ENCODE results near the gene PHPT1. TPM values are rescaled to one million over a fixed set of nuclear protein-coding genes. Genes with fewer than 3 reads are reported as not detected.
A peak's percentile ranks its signal among the peaks of the same experiment; 100 is the strongest.

Gene PHPT1
- total and polyA plus RNA-seq, 2 donors from 2014 or later, result 108 to 283 TPM

DNA sequence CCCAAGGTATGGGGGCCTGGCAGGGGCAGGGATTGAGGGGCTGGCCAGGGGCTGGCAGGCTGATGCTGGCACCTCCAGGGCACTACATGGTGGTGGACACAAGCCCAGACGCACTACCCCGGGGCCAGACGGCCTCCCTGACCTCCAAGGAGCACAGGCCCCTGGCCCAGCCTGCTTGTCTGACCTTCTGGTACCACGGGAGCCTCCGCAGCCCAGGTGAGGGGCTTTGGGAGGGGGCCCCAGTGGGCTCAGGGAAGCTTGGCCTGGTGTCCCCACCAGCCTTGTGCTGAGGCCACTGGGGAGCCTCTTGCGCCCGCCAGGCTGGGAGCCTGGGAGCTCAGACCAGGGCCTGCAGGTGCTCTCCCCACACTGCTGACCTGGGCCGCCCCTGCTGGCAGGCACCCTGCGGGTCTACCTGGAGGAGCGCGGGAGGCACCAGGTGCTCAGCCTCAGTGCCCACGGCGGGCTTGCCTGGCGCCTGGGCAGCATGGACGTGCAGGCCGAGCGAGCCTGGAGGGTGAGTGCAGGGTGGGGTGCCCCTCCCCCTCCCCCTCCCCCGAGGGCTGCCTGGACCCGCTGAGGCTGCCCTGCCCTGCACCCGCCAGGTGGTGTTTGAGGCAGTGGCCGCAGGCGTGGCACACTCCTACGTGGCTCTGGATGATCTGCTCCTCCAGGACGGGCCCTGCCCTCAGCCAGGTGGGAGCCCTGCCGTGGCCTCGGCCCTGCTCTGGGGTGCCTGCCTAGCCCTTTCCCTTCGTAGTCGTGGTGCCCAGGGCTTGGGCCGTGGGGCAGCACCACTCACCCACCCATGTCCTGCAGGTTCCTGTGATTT lies 8.6 kb downstream of the PHPT1 start:
- no peak overlapping the region for H3K27ac ChIP-seq (ENCODE audit: low read depth in 2 of 2, low read length in 2 of 2)
- FAIRE-seq, result no peak
- H3K9ac ChIP-seq (ENCODE audit: low read length in 3 of 3), result no peak overlapping the region
- no peaks in the 10 kb centered on the region for H3K27me3 ChIP-seq (ENCODE audit: control insufficient read depth, insufficient read depth, low read length)
- TF ChIP-seq CTCF (IDR thresholded peaks at IDR 0.05; ENCODE audit: borderline replicate concordance, extremely low read depth, insufficient read depth), result no peak
- DNase-seq, result peak in 2 of 5 donors; percentile 66 to 82
- intact Hi-C loops (cut with DNase I), result no loop called here
- no peaks in the 10 kb centered on the region for H3K9me3 ChIP-seq (ENCODE audit: control insufficient read depth in 2 of 3, insufficient read depth in 1 of 3, low read length in 3 of 3)
- H3K36me3 ChIP-seq (ENCODE audit: control insufficient read depth in 2 of 3, insufficient read depth in 3 of 3, low read length in 3 of 3), result peaks cover 0 to 9% (median 3%) of the 10 kb centered on the region in 3 donors
- peaks cover 0 to 14% (median 7%) of the 10 kb centered on the region in 3 donors for H3K4me1 ChIP-seq (ENCODE audit: control insufficient read depth in 2 of 3, insufficient read depth in 2 of 3, low read depth in 1 of 3, low read length in 3 of 3)
- H3K4me3 ChIP-seq (ENCODE audit: low read length in 3 of 3), result no peak overlapping the region

DNA sequence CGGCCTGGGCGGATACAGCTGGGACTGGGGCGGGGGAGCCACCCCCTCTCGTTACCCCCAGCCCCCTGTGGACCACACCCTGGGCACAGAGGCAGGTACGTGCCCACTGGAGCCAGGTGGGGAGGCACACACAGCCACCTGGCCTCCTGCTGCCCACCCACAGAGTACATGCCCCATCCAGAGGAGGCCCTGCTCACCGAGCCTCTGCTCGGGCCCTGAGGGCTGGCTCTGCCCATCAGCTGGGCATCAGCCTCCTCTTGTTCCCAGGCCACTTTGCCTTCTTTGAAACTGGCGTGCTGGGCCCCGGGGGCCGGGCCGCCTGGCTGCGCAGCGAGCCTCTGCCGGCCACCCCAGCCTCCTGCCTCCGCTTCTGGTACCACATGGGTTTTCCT lies 9.2 kb downstream of the PHPT1 start:
- FAIRE-seq (no peak), DNase-seq (peak in 1 of 5 donors; percentile 43)
- Histone ChIP-seq H3K27me3 (ENCODE audit: control insufficient read depth, insufficient read depth, low read length) (no peaks in the 10 kb centered on the region), H3K9me3 (ENCODE audit: control insufficient read depth in 2 of 3, insufficient read depth in 1 of 3, low read length in 3 of 3) (no peaks in the 10 kb centered on the region), H3K27ac (ENCODE audit: low read depth in 2 of 2, low read length in 2 of 2) (no peak overlapping the region), H3K36me3 (ENCODE audit: control insufficient read depth in 2 of 3, insufficient read depth in 3 of 3, low read length in 3 of 3) (peaks cover 0 to 15% (median 8%) of the 10 kb centered on the region in 3 donors), H3K4me3 (ENCODE audit: low read length in 3 of 3) (no peak overlapping the region), H3K9ac (ENCODE audit: low read length in 3 of 3) (no peak overlapping the region), H3K4me1 (ENCODE audit: control insufficient read depth in 2 of 3, insufficient read depth in 2 of 3, low read depth in 1 of 3, low read length in 3 of 3) (peaks cover 0 to 14% (median 7%) of the 10 kb centered on the region in 3 donors)
- intact Hi-C loops (cut with DNase I), result no loop called here
- TF ChIP-seq CTCF (IDR thresholded peaks at IDR 0.05; ENCODE audit: borderline replicate concordance, extremely low read depth, insufficient read depth), result no peak

GRCh38 chr9:136858844-136859757 lies 9.9 kb downstream of the PHPT1 start:
- no peak overlapping the region for H3K9ac ChIP-seq (ENCODE audit: low read length in 3 of 3)
- TF ChIP-seq CTCF (IDR thresholded peaks at IDR 0.05; ENCODE audit: borderline replicate concordance, extremely low read depth, insufficient read depth), result no peak
- H3K27ac ChIP-seq (ENCODE audit: low read depth in 2 of 2, low read length in 2 of 2), result peak overlapping the region in 1 of 2 donors; percentile 32
- H3K9me3 ChIP-seq (ENCODE audit: control insufficient read depth in 2 of 3, insufficient read depth in 1 of 3, low read length in 3 of 3), result no peaks in the 10 kb centered on the region
- H3K36me3 ChIP-seq (ENCODE audit: control insufficient read depth in 2 of 3, insufficient read depth in 3 of 3, low read length in 3 of 3), result peaks cover 0 to 22% (median 12%) of the 10 kb centered on the region in 3 donors
- H3K4me3 ChIP-seq (ENCODE audit: low read length in 3 of 3), result no peak overlapping the region
- peaks cover 0 to 18% (median 12%) of the 10 kb centered on the region in 3 donors for H3K4me1 ChIP-seq (ENCODE audit: control insufficient read depth in 2 of 3, insufficient read depth in 2 of 3, low read depth in 1 of 3, low read length in 3 of 3)
- intact Hi-C loops (cut with DNase I), result no loop called here
- FAIRE-seq (no peak), DNase-seq (peak in 1 of 5 donors; percentile 80)
- no peaks in the 10 kb centered on the region for H3K27me3 ChIP-seq (ENCODE audit: control insufficient read depth, insufficient read depth, low read length)
